Erythroblast (primary cell): ENCODE results near the gene ANO9.

Source experiments
- GATA1 ChIP-seq: IDR thresholded peaks from 2 replicates; pipeline ENCODE4 v1.6.1; 2011; ENCODE audit warnings: low read depth, mild to moderate bottlenecking, control low read depth, low read length, moderate library complexity
- POLR2A ChIP-seq: IDR thresholded peaks from 2 replicates; pipeline ENCODE4 v1.6.1; 2011; ENCODE audit warnings: mild to moderate bottlenecking, low read length

DNA sequence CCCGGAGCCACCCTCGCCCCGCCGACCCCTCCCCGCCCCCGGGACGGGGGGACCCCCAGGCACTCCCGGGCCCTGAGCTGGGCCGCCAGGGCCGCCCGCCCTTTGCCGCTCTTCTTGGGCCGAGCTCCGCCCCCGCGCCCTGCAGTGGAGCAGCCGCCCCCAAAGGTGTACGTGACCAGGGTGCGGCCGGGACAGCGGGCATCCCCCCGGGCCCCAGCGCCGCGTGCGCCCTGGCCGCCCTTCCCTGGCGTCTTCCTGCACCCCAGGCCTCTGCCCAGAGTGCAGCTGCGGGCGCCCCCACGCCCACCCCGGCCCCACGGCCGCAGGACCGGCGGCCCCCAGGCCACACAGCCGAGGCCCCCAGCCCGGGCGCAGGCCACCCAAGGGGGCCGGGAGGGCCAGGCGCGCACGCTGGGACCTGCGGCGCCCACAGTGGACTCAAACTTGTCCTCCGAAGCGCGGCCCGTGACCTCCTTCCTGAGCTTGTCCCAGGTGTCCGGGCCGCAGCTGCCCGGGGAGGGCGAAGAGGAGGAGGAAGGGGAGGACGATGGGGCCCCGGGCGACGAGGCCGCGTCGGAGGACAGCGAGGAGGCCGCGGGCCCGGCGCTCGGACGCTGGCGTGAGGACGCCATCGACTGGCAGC, 65.2 kb downstream of the ANO9 start:
- TF ChIP-seq POLR2A (no peak), GATA1 (no peak)
